ENCODE measurements around the gene PRKCH.

PRKCH gene

DNA sequence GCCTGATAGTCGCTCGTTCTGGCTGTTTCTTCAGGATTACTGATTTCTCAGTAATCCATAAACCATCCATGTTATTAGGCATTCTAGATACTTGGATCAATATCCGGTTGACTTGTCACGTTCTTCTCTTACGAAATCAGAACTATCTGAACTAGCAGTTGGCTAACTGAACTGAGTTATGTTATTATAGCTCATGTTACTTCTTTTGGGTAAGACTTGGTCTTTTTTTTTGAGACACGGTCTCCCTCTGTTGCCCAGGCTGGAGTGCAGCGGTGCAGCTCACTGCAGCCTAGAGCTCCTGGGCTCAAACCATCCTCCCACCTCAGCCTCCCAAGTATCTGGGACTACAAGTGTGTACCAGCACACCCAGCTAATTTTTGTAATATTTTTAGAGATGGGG, 178.6 kb downstream of the PRKCH start:
- no peak for DNase-seq

DNA sequence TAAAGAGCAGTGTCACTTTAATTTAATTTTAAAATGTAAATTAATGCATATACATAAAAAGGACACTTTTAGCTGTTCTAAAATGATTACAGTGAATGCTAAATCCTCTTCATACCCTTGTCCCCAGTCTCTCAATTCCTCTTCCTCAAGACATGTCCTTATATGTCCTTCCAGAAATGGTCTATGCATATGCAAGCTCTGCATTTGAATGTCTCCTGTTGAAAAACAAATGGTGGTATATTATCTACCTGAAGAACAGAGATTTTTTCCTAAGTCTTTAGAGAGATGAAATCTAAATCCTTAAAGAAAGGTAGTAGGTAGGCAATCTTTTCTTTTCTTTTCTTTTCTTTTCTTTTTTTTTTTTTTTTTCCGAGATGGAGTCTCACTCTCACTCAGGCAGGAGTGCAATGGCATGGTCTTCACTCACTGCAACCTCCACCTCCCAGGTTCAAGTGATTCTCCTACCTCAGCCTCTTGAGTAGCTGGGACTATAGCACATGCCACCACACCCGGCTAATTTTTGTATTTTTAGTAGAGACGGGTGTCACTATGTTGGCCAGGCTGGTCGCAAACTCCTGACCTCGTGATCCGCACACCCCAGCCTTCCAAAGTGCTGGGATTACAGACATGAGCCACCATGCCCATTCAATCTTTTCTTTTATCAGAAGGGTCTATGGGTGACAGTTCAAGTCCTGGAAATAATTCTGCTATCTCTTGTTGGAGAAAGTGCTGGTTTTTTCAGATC, 180.5 kb downstream of the PRKCH start:
- DNase-seq: no peak

DNA sequence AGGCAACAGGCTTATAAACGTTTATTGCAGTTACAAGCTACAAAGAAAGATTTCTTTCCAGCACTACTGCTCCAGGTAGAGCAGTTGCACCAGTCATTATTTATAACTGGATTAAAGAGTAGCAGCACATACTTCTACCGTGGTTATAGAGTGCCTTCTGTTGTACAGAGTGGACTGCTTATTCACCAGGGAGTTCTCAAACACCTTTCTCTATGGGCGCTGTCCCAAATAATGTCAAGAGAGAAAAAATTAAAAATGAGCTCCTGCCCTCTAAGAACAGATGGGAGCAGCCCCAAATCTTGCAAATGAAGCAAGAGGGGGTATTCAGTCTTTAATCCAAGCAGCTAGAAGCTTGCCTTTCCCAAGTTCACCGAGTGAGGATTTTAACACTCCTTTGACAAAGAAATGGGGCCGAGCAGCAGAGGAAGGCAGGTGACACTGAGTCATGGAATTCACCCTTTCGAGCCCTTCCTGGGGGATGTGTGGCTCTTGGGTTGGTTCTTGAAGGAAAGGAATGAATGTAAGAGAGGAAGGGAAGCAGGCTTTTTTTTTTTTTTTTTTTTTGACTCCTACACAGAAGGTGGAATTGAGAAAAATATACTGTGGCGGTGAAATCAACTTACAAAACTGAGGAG, 181.2 kb downstream of the PRKCH start:
- DNase-seq: no peak

DNA sequence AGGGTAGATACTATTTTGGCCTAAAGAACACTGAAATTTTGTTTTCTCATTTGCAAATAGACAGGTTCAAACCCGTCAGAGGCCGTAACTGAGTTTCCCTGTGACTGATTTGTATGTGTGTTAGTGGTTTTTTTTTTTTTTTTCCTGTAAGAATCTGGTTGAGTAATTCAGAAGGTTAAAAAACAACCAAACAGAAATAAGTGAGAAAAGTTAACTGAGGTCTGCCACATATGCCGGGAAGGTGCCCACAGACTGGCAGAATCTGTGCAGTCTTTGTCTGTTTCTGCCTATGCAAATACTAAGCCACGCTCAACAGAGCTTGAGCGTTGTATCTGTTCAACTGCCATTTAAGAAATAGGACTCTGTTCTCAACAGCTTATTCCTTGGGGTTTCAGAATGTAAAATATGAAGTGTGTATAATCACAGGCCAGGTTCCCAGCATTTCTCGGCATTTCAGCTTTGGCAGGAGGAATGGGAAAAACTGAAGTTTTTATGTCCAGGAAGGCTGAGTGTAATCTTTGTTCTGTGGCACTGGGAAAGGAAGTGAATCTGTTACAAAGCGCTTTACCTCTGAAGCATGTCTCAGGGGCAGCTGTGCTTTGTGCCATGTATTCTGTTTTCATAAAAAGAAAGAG, 181.9 kb downstream of the PRKCH start:
- DNase-seq: no peak

DNA sequence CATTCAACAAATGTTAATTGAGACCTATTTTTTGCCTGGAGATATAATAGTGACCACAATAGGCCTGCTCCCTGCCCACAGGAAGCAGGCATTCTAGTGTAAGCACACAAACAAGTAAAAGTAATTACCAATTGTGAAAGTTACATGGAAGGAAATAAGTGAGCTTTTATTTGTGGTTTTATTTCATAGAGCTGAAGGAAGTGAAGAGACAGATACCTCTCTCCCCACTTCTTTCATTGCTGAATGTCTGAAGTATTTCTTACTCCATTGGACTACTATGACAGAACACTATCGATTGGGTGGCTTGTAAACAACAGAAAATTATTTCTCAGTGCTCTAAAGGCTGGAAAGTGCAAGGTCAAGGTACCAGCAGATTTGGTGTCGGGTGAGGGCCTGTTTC, 183.5 kb downstream of the PRKCH start:
- DNase-seq: no peak

DNA sequence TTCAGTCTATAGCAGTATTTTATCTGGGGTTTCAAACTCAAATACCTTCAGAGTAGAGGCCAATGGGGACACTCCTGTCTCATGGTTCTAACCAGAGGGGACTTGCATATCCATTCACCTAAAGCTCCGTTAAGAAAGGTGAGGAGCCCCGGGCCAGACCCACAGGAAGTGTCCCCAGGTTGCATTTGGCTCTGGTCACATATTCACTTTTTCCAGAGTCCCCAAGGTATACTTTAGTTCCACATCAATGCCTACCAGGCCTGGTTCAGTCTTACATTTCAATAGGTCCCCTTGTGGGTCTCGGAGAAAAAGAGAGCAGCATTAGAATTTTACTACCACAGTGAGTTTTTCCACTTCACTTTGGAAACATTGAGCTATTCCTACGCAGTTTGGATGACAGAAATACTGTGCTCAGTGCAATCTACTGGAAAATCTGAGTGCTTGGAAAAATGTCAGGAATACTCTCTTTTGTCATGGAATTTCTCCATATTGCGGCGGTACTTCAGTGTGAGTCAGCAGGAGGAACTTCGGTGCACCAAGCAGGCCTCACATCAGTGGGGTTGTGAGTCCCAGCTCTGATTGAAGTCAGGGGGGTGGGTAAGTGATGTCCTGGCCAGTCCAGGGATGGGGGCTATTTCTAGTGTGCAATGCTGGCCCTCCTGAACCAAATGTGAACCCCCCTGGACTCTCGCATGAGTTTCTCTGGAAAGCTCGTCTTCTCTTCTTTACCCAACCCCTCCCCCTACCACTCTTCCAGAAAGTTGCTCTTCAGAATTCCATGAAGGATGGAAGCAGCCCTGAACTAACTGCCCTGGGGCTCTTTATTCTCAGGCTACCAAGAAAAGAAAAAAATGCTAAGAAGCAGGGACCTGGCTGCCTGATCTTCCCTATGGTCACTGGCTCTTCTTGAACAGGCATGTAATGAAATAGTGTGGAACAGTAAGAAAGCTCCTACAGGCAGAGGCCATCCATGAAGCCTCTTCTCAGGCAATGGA, 184.7 kb downstream of the PRKCH start:
- DNase-seq: no peak

DNA sequence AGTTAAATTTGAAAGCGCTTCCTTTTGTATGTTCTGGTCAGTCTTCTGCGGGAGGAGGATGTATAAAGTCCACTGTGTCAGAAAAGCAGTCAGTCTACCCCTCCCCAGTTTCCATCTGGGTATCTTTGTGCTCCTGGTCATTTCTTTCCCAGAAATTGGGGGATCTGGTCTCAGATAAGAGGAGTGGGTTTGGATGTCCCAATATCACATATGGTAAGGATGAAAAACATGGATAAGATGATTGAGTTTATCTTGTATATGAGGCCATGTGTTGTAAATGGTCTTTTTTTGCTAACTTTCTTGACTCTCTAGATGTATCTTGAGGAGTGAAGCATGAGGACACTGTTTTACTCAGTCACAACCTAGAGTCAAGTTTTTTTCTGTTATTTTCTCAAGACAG, 187.1 kb downstream of the PRKCH start:
- no peak for DNase-seq

DNA sequence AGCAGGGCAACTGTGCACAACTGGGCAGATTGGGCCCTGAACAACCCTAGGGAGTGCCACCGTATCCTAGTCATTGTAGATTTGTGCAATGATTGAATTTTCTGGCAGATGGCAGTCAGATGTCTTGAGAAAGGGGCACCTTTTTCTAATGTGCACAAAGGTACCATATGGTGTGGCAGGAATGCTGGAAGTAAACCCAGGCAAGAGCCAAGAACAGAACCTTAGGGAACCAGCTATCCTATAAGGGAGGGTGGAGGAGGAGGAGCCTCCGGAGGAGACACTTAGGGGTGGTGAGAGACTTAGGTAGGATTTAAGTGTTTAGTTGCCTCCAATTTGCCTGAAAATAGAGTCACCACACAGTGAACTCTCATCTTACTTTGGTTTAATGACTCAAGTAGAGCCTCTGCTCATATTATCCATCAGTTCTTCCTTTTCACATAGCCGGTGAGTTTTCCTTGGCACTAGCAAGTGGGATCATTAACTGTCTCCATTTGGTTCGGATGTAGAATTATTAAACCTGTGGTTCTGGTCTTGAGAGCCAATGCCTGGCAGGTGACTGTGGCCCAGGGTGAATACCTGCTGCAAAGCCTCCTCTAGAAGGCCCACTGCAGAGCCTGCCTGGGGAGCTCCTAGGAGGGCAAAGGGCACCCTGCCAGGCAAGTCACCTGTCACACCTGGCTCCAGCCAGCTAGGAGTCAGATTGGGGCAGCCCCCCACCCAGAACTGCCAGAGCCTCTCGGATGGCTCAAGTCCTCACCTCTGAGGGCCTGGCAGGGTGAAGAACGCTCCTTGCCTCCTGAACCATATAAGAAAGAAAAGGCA, 189.6 kb downstream of the PRKCH start:
- no peak for DNase-seq

DNA sequence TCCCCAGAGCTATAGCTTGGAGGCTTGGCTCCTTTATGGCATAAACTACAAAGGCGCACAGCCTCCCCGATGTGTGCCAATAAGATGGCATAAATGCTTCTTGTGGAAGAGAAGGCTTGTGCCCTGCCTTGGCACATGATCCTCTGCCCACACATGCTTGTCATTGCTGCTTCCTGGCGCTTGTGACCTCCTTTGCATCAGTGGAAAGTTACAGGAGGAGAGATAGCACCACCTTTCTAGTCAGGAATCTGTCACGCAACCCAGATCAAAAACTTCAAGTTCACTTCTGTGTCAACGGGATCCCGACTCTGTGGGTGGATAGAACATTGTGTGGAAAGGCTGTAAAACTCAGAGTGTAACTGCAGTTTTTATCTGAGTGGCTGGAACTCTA, 190.2 kb downstream of the PRKCH start:
- no peak for DNase-seq

DNA sequence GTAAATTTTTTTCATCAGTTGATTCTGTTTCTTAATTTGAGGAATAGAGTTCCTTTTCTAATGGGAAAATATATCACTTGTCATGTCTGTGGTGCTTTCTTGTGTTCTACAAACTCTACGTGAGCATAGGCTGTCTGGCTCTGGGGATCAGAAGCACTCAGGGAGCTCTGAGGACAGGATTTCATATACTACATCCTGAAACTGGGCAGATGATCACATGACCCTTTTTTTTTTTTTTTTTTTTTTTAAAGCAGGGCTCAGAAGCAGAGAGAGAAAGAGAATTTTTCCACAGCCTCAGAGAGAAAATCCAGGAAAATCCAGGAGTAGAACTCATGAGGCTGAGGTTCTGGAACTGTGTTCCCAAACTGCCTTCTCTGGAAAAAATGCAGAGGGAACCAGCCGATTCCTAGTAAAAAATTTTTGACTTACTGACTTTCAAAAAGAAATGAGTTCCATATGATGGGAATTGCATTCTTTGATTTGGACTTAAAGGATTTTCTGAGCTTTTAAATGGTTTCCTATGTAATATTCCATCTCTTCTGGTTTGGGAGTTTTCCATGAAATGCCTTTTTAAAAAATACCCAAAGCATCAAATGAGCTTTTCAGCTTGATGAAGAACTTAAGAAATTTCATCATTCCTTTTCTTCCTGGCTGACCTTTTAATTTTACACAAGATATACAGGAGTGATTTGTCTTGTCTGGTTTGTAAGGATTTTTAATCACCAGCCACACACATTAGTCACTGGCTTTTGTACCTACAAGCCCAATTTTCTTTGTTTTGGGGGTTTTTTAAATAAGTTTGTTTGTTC, 190.9 kb downstream of the PRKCH start:
- no peak for DNase-seq

DNA sequence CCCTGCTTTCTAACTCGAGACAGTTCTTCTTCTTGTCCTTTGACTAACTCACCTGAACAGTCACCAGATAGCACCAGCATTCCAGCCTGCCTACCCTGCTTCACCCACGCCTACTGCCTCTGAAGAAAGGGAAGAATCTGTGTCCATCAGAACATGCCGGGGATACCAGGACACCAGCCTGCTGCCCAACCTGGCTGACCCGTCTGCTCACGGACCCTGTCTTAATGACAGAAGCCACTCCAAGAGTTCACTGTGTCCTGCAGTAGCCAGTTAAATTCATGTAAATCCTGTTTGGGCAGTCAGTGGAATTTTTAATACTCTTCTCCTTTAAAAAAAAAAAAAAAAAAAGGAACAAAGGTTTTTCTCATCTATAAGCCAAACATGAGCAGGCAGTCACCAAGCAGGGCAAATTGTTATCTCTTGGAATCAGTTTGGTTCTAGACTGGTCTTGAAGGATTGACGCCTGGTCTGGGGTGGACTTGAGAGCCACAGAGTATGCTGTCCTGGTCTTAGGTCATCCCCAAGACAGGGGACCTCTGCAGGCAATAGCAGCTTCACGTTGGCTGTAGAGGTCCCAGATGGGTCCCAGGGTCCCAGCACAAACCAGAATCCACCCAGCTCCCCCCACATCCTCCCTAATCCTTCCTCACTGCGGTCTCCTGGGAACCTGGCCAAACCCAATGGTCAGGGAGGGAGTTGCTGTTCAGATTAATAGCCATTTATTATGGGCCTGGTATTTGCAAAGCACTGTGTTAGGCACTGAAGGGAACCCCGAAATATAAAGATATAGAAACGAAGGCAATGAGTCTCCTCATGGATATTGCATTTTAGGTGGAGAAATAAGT, 192.8 kb downstream of the PRKCH start:
- no peak for DNase-seq

DNA sequence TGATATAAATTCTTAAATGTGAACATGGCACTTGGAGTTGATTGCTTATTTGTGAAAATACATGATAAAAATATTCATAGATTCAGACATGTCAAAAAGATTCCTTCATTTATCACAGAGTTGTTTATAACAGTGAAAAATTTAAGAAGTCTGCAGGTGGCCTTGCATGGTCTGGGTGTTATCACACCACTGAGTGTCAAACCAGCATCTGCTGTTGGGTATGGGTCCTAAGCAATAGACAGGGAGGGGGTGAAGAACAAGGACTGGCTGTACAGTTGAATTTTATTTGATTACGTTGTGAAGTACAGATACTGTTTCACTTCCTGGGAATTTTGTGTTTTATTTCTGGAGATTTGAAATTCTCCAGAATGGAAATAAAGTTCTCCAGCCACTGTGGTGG, 193.5 kb downstream of the PRKCH start:
- DNase-seq: no peak

DNA sequence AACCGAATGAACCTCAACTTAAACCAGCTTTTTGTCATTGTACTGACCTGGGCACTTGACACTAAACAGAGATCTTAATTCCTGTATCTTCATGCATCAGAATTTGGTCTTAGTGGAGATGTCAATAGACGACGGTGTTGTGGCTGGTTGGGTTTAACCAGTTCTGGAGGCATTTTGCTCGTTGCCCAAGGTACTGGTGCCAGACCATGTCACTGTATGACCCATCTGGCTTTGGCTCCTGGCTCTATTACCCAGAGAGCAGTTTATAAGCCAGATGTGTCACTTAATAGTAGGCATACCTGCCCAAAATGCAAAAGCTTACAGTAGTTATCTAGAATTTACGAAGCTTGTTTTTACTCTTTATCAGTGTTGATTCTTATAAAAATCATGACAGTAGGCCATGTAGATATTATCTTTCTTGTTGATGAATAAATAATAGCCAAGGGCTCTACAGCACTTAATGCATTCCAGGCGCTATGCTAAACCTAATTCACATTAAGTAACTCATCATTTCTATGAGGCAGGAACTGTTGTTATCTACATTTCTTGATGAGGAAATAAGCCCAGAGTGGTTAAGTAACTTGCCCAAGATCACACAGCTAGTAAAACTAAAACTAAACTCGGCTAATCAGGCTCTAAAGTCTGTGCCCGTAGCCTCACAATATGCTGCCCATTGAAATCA, 194.2 kb downstream of the PRKCH start:
- DNase-seq: no peak

DNA sequence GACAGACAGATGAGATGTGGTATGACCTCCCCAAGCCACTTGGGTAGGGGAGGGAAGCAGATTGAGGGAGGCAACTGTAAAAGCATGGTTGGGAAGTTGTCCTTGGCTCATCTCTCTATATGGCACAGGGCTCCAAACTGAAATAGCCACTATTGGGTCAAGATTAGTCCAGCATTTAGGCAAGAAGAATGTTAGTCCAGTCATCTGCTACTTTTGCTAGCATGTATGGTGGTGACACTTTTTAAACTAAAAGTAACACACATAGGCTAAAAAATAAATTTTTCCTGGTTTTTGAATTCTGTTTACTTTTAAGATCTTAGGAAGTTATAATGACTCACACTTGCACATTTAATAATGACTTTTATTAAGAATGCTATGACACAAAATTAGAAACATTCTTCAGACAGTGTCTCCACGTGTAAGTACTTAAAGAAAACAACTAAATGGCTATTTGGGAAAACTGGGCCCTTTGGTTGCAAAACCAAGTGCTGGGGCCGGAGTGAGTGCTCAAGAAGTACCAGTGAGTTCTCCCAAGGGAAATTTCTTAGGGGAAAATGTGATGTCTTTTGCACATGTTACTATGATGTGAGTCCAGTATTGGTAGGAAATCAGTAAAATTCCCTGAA, 194.9 kb downstream of the PRKCH start:
- no peak for DNase-seq

DNA sequence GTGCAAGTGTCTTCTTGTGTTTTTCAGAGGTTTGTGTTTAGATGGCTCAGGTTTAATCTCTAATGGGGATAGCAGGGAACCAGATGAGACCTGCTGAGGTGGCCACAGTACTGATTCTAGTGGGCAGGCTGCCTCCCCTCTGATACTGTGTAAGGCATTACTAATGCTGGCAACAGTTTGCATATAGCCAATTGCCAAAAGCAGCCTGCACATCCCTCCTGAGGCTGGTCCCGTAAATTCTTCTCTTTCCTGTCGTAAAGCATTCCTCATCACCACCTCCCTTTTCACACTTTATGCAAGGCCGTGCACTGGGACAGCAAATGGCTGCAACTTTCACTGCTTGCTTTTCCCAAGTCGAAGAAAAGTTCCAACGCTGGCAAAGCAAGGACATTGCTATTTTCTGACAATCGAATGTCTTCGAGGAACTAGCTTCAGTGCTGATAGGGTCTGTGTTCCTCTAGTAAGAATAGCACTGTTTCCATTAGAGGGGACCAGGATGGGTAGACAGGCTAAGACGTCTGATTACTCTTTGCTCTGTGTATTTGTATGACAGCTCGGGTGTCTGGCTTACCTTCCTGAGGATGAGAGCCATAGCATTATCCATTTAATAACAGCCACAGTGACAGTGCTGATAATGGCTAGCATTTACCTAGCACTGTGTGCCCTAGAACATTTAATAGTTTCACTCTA, 195.7 kb downstream of the PRKCH start:
- DNase-seq: no peak

DNA sequence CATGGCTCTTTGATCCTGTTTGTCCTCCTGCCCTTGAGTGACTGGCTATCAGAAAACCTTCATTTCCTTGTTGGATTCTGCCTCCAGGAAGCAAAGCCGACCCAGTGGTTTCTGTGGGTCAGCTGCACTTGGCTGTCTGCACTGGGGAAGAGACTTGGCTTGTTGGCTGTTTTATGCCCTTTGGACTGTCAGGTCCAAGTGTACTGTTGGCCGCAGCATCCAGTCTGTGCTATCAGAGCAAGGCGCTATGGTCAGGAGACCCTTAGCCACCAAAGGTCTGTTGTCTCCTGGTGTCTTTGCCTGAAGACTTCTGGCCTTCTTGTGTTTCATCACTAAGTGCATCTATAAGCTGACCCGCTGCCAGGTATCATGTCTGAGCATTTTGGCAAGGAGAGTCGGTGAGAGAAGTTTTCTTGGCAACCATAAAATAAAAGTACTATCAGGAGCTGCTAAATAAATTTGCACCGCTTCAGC, 196.6 kb downstream of the PRKCH start:
- DNase-seq: no peak

DNA sequence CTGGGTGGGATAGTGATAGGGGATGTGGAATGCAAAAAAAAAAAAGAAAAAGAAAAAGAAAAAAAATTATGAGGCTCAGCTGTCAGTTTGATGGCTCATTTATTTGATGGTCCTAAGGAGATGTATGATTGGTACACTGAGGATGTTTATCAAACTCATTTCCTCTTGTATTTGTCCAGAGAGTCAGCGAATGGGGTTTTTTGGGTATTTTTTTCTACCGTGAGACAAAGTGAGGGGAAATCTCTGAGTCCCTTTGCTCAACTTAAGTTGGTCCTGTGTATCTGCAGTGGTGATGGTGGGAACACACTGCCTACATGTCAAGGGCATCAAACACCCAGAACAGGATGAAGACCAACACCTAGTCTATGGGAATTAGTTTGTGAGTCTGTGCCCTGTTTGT, 197.0 kb downstream of the PRKCH start:
- DNase-seq: no peak

DNA sequence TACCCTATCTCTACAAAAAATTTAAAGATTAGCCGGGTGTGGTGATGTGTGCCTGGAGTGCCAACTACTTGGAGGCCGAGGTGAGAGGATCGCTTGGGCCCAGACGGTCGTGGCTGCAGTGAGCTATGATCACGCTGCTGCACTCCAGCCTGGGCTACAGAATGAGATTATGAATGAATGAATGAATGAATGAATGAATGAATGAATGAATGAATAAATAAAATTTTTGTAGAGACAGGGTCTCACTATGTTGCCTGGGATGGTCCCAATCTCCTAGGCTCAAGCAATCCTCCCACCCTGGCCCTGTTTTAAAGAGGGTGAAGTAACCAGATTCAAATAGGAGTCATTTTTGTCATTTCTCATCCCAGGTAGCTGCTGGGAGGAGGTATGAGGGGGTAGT, 197.7 kb downstream of the PRKCH start:
- no peak for DNase-seq

DNA sequence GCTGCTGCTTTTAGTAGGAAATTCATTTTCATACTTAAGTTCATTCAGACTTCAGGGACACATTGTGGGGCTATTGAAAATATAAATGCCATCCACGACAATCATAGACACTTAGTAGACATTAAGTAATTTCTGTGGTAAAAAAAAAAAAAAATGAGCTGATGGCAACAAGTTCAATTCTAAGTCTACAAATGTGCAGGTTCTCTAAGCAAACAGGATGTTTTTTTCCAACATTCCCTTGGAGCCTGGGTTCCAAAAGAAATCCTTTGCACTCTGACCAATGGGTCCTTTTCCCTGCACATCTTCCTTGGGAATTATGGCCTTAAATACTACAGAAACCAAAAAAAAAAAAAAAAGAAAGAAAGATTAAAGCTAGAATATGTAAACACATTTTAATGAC, 198.4 kb downstream of the PRKCH start:
- DNase-seq: no peak
